ENCODE measurements around the gene COL13A1.

- no peak for TF ChIP-seq POLR2AphosphoS5 (IDR thresholded peaks at IDR 0.05; ENCODE audit: insufficient read depth in 1 of 2, low read depth in 1 of 2)
- TF ChIP-seq POLR2A (IDR thresholded peaks at IDR 0.05) = no peak
- no peak for TF ChIP-seq CTCF (IDR thresholded peaks at IDR 0.05)
Observed at GRCh38 chr10:69974551-69975155, 172.9 kb downstream of the COL13A1 start.

All from vagina (tissue), 2 donors.